HG02642 (cell line): ENCODE results near the gene DIP2B.
"Not testable (repeated sequence)": the region's sequence is repeated elsewhere in the genome, so short reads cannot be mapped to it uniquely, and the experiment has no call there.

ENCODE experiments used
- ATAC-seq: cut with Tn5 transposase; IDR thresholded peaks from one replicate; pipeline ENCODE4 v1.9.1; 2021; ENCODE audit warnings: mild to moderate bottlenecking; ENCODE audit not compliant: unreplicated experiment, poor library complexity

The DIP2B gene

DNA sequence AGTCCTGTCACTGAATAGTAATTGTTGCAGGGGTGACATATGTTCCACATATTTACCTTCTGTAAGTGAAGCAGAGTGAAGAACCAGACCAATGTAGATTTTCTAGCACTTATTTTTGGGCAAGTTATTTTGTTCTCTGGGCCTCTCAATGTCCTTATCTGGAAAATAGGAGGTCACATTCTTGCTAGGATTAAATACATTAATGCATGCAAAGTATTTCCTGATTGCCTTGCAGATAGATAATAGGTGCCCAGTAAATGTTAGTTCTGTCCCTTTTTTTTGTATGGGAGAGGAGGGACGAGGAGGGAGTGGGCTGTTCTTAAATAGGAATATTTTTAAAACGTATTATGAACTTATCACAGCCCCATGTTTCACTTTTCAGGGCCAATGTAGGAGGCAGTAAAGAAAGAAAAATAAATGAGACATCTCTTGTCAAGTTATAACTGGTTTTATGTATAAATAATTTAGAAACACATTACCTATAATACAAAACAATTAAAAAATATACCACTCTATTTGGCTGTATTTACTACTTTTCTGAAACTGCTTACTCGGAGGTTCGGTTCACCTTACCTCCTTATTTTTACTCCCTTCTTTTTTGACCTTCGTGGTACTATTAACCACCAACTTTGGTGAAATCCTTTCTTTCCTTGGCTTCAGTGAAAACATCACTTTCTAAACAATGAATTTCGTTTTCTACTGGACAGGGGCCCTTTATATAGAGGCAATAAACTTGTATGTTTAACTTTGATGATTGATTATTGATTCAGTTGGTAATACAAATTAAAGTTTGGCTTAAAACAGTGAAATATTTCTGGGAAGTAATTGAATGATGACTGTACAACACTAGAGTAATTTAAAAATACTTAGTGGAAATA lies 41.9 kb downstream of the DIP2B start:
- ATAC-seq: no peak

DNA sequence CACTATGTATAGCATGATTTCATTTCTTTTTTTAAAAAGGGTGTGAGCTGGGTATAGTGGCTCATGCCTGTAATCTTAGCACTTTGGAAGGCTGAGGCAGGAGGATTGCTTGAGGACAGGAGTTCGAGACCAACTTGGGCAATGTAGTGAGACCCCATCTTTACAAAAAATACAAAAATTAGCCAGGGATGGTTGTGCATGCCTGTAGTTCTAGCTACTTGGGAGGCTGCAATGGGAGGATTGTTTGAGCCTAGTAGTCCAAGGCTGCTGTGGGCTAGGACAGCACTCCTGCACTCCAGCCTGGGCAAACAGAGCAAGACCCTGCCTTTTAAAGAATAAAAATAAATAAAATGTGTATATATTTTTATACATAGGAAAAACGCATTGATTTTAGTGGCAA lies 43.0 kb downstream of the DIP2B start:
- no peak for ATAC-seq

GRCh38 chr12:50549885-50550284 lies 45.1 kb downstream of the DIP2B start:
- ATAC-seq: no peak

- ATAC-seq: no peak
These were observed 45.9 kb downstream of the DIP2B start for GRCh38 chr12:50550530-50551223.

DNA sequence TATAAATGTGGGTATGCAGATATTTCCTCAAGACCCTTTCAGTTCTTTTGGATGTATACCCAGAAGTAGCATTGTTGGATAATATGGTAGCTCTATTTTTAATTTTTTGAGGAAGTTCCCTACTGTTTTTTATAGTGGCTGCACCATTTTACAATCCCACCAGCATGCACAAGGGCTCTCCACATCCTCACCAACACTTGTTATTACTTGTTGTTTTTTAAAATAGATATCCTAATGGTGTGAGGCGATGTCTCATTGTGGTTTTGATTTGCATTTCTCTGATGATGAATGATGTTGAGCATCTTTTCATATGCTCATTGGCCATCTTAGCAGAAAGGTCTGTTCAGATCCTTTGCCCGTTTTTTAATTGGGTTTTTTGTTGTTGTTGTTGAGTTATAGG lies 47.1 kb downstream of the DIP2B start:
- no peak for ATAC-seq

DNA sequence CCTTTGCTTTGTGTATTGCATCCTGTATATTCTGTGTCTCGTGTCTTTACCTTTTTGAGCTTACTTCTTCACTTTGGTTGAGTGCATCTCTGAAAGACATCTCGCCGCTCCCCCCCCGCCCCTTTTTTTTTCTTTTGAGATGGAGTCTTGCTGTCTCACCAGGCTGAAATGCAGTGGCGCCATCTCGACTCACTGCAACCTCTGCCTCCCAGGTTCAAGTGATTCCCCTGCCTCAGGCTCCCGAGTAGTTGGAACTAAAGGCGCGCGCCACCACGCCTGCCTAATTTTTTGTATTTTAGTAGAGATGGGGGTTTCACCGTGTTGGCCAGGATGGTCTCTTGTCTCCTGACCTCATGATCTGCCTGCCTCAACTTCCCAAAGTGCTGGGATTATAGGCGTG lies 49.9 kb downstream of the DIP2B start:
- no peak for ATAC-seq

DNA sequence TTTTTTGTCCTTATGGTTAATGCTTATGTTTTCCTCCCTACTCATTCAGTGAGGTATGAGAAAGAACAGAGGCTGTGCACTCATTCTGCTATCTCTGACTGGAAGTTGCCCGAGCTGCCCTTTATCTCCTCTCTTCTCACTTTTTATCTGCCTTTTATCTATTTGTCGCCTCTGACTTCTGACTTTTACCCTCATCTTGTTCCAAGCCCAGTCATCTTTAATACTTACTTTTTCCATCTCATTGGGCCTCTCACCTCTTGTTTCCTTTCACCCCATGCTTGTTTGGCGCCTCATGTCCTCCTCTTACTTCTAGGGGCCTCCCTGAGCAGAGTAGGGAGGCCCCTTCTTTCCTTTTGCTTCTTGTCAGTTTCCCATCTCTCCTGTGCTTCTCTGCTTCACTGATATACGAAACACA lies 50.7 kb downstream of the DIP2B start:
- no peak for ATAC-seq

DNA sequence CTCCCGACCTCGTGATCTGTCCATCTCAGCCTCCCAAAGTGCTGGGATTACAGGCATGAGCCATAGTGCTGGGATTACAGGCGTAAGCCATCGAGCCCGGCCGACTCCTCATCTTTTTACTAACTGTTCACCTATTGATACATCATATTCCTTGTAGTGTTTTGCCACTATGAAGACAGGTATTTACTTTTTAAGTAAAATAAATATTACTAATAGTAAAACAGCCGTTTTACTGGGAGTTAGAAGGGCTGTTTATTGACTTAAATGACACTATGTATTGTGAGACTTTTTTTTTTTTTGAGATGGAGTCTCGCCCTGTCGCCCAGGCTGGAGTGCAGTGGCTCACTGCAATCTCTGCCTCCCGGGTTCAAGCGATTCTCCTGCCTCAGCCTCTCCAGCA lies 51.5 kb downstream of the DIP2B start:
- no peak for ATAC-seq

GRCh38 chr12:50556796-50557195 lies 52.0 kb downstream of the DIP2B start:
- ATAC-seq: not testable (repeated sequence)

- ATAC-seq: no peak
These were observed 52.6 kb downstream of the DIP2B start for GRCh38 chr12:50557421-50557820.

- ATAC-seq: no peak
These were observed 54.2 kb downstream of the DIP2B start for GRCh38 chr12:50558970-50559369.

- no peak for ATAC-seq
These were observed 58.0 kb downstream of the DIP2B start for GRCh38 chr12:50562520-50563433.

DNA sequence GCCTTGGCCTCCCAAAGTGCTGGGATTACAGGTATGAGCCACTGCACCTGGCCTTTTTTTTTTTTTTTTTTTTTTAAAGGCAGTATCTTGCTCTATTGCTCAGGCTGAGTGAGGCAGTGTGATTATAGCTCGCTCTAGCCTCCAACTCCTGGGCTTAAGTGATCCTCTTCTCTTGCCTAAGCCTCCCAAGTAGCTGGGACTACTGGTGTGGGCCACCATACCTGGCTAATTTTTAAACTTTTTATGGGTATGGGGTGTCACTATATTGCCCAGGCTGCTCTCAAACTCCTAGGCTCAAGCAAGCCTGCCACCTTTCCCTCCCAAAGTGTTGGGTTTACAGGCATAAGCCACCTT lies 58.6 kb downstream of the DIP2B start:
- ATAC-seq: no peak

DNA sequence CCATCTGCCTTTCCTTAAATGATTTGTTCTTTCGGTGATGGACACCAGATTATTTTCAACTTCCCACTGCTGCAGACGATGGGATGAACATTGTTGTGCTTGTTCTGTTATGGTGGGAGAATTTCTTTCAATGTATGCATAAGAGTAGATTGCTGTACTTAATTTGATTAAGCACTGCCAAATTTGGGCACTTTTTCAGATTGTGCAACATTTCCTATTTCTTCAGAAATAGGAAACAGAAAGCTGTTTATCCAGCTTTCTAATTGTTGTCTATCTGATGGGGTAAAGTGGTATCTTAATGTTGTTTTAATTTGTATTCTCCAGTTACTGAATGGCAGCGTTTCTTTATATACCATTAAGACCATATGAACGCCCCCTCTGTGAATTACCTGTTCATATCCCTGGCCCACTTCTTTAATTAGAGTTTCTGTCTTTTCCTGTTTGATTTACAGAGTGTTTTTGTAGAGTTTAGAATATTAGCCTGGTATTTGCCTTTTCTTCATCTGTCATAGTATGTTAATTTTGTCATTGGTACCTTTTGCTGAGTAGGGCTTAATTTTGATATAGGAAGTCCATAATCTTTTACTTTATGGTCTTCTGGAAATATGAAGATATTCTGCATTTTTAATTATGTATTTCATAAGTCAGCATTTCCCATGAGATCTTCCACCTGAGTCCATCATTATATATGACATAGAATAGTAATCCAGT lies 59.6 kb downstream of the DIP2B start:
- no peak for ATAC-seq

DNA sequence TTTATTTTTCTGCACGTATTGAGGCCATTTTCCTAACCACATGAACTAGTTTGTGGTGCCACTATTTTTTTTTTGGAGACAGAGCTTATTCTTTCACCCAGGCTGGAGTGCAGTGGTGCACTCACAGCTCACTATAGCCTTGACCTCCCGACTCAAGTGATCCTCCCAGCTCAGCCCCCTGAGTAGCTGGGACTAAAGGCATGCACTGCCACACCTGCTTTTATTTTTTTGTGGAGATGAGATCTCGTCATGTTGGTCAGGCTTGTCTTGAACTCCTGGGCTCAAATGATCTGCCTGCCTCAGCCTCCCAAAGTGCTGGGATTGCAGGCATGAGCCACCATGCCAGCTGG lies 60.1 kb downstream of the DIP2B start:
- no peak for ATAC-seq

DNA sequence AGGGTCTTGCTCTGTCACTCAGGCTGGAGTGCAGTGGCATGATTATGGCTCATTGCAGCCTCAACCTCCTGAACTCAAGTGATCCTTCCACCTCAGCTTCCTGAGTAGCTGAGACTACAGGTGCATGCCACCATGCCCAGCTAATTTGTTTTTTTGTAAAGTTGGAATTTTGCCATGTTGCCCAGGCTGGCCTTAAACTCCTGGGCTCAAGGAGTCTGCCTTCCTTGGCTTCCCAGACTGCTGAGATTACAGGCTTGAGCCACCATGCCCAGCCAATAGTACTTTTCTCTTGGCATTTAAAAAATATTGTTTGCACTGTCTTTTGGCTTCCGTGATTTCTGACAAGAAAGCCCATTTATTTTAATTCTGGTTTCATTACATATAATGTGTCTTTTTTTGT lies 61.3 kb downstream of the DIP2B start:
- no peak for ATAC-seq

GRCh38 chr12:50567926-50568325 lies 63.1 kb downstream of the DIP2B start:
- ATAC-seq: no peak

GRCh38 chr12:50568338-50569091 lies 63.7 kb downstream of the DIP2B start:
- ATAC-seq: no peak

GRCh38 chr12:50569321-50569720 lies 64.5 kb downstream of the DIP2B start:
- ATAC-seq: no peak

- no peak for ATAC-seq
These were observed 65.1 kb downstream of the DIP2B start for GRCh38 chr12:50569876-50570275.
